Endodermal cell (in vitro differentiated cells): ENCODE results near the gene ENKUR. TPM values are rescaled to one million over a fixed set of nuclear protein-coding genes. Genes with fewer than 3 reads are reported as not detected.

Source experiments
- DNase-seq: peaks from one replicate; pipeline ENCODE4 v3.0.0-alpha.2; 2017
- H3K27ac ChIP-seq: 2 replicates; pipeline ENCODE4 v1.5.1; 2013; ENCODE audit warnings: mild to moderate bottlenecking, low read depth, low read length, moderate library complexity
- H3K27me3 ChIP-seq: 2 replicates; pipeline ENCODE4 v1.6.1; 2013; ENCODE audit warnings: mild to moderate bottlenecking, low read length, moderate library complexity; ENCODE audit not compliant: insufficient read depth, control insufficient read depth, poor library complexity, severe bottlenecking
- H3K36me3 ChIP-seq: 2 replicates; pipeline ENCODE4 v1.7.0; 2013; ENCODE audit warnings: mild to moderate bottlenecking, low read length, moderate library complexity; ENCODE audit not compliant: control insufficient read depth, insufficient read depth
- H3K4me1 ChIP-seq: one replicate; pipeline ENCODE4 v1.7.0; 2013; ENCODE audit warnings: low read length; ENCODE audit not compliant: control insufficient read depth, insufficient read depth
- H3K4me3 ChIP-seq: 2 replicates; pipeline ENCODE4 v1.5.1; 2013; ENCODE audit warnings: mild to moderate bottlenecking, low read length, moderate library complexity
- H3K9ac ChIP-seq: 2 replicates; pipeline ENCODE4 v1.6.1; 2013; ENCODE audit warnings: mild to moderate bottlenecking, low read length, moderate library complexity; ENCODE audit not compliant: poor library complexity, severe bottlenecking; ENCODE audit errors: extremely low read depth
- H3K9me3 ChIP-seq: 2 replicates; pipeline ENCODE4 v1.6.1; 2013; ENCODE audit warnings: mild to moderate bottlenecking, low read length, moderate library complexity; ENCODE audit not compliant: control insufficient read depth
- H3K27ac Mint-ChIP-seq: 2 replicates; pipeline ENCODE4 v1.8.0; 2020; ENCODE audit warnings: mixed read lengths
- H3K27me3 Mint-ChIP-seq: 2 replicates; pipeline ENCODE4 v1.8.0; 2021; ENCODE audit warnings: mild to moderate bottlenecking, mixed read lengths; ENCODE audit not compliant: insufficient read depth
- H3K36me3 Mint-ChIP-seq: 2 replicates; pipeline ENCODE4 v1.8.0; 2020; ENCODE audit warnings: low read depth, mixed read lengths
- H3K4me1 Mint-ChIP-seq: 2 replicates; pipeline ENCODE4 v1.8.0; 2020; ENCODE audit warnings: mixed read lengths
- H3K4me3 Mint-ChIP-seq: 2 replicates; pipeline ENCODE4 v1.8.0; 2020; ENCODE audit warnings: mild to moderate bottlenecking, moderate library complexity, mixed read lengths
- H3K9me3 Mint-ChIP-seq: 2 replicates; pipeline ENCODE4 v1.8.0; 2020; ENCODE audit warnings: mild to moderate bottlenecking, mixed read lengths
- WGBS, 2 experiments: methylation state at CpG; one replicate each; pipeline versions ENCODE4 v1.1.5 to v1.1.7; 2013; ENCODE audit warnings: missing lambda C conversion rate in 2 of 2, mixed read lengths in 1 of 2; ENCODE audit not compliant: insufficient coverage in 1 of 2, insufficient read length in 1 of 2; 5-methylcytosine and 5-hydroxymethylcytosine counted together
- total RNA-seq, 2 donors: library from RNA; stranded (reverse); fragmentation: NEBNext Ultra II Directional in 1 of 2; extraction: Animal tissue kit (Norgen Biotek cat#: 25700) in 1 of 2; gene quantifications; 2 replicates in 1 of 2; 3 replicates in 1 of 2; pipeline ENCODE4 v1.2.1, GENCODE V29; 2021
- TF ChIP-seq, protein P1 (sequence below): fragments of 200-600 bp; sonication (generic); conservative IDR thresholded peaks from 2 replicates; pipeline ENCODE4 v1.5.0; 2021; ENCODE audit warnings: antibody characterized with exemption, mild to moderate bottlenecking

The ENKUR gene
- total RNA-seq, 2 donors from 2014 or later: not detected

DNA sequence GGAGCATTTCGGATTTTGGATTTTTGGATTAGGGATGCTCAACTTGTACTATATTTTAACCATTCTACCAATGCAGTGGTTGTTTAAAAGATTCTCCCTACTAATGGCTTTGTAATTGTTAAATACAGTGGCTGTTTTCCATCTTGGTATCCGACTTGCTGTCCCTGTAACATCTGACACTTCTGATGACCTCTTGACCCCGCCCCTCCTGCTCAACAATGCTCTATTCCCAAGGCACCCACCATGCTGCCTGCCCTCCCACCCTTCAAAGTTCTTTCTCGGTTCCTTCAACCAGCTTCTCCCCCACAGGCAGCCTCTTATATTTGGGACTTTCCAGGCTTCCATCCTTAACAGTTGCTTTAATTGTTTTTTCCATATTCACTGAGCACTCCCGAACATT, 65.5 kb downstream of the ENKUR start:
- no peak overlapping the region for H3K9ac ChIP-seq
- Mint-ChIP-seq H3K4me3 (no peak overlapping the region), H3K27ac (no peak overlapping the region), H3K36me3 (no peaks in the 10 kb centered on the region), H3K4me1 (peaks cover 43% of the 10 kb centered on the region), H3K27me3 (no peaks in the 10 kb centered on the region), H3K9me3 (no peaks in the 10 kb centered on the region)
- no peaks in the 10 kb centered on the region for H3K9me3 ChIP-seq
- TF ChIP-seq, protein P1, sequence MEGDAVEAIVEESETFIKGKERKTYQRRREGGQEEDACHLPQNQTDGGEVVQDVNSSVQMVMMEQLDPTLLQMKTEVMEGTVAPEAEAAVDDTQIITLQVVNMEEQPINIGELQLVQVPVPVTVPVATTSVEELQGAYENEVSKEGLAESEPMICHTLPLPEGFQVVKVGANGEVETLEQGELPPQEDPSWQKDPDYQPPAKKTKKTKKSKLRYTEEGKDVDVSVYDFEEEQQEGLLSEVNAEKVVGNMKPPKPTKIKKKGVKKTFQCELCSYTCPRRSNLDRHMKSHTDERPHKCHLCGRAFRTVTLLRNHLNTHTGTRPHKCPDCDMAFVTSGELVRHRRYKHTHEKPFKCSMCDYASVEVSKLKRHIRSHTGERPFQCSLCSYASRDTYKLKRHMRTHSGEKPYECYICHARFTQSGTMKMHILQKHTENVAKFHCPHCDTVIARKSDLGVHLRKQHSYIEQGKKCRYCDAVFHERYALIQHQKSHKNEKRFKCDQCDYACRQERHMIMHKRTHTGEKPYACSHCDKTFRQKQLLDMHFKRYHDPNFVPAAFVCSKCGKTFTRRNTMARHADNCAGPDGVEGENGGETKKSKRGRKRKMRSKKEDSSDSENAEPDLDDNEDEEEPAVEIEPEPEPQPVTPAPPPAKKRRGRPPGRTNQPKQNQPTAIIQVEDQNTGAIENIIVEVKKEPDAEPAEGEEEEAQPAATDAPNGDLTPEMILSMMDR: no peak
- 69 to 75% methylated on average over 4 to 5 of the region's 5 CpGs for WGBS, 2 experiments
- H3K27ac ChIP-seq: peak overlapping the region; percentile 96
- no peak overlapping the region for H3K4me3 ChIP-seq
- H3K4me1 ChIP-seq: peaks cover 7% of the 10 kb centered on the region
- no peaks in the 10 kb centered on the region for H3K27me3 ChIP-seq
- no peaks in the 10 kb centered on the region for H3K36me3 ChIP-seq
- DNase-seq: no peak

- WGBS, 2 experiments: 88 to 94% methylated on average over 2 to 3 of the region's 3 CpGs
- Mint-ChIP-seq H3K36me3 (no peaks in the 10 kb centered on the region), H3K9me3 (no peaks in the 10 kb centered on the region), H3K4me1 (peaks cover 46% of the 10 kb centered on the region), H3K27me3 (no peaks in the 10 kb centered on the region), H3K4me3 (no peak overlapping the region), H3K27ac (no peak overlapping the region)
- TF ChIP-seq, protein P1: no peak
- H3K9me3 ChIP-seq: no peaks in the 10 kb centered on the region
- no peaks in the 10 kb centered on the region for H3K27me3 ChIP-seq
- peaks cover 7% of the 10 kb centered on the region for H3K4me1 ChIP-seq
- no peak overlapping the region for H3K9ac ChIP-seq
- no peak for DNase-seq
- no peaks in the 10 kb centered on the region for H3K36me3 ChIP-seq
- H3K4me3 ChIP-seq: no peak overlapping the region
- H3K27ac ChIP-seq: no peak overlapping the region
Measured at GRCh38 chr10:24949616-24950015, 66.3 kb downstream of the ENKUR start.

DNA sequence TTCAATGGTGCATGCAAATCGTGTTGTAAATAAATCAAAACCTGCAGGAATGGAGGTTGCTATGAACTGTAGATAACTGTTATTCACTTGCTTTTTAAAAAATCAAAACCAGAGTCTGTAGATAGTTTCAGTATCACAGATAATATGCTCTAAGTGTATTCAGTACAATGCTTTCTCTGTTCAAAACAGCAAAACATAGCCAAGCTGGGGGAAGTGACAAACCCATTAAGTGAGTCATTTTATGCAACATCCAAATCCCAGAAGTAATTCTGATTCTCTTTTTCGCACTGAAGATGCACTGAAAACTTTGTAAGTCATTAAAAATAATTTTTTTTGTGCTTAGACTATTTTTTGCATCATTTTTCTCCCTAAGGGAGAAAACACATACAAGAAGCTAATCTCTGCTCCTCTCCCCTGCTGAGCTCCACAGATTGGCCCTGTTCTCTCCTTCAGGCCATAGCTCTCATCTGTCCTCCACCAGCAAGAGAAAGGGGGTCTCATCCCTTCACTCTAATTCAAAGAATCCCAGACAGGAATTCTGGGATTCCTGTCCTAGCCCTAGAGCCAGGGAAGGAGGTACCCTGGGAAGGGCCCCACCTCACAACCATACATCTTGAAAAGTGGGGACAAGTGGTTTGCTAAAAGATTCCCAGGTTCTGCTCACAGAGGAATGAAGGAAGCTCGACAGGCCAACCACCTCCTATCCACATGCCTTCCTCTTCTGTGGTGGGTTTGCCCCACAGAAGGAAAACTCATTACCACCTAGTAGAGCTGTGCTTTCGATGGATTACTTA, 68.5 kb downstream of the ENKUR start:
- no peaks in the 10 kb centered on the region for H3K36me3 ChIP-seq
- peaks cover 34% of the 10 kb centered on the region for H3K4me1 Mint-ChIP-seq
- H3K4me3 Mint-ChIP-seq: no peak overlapping the region
- no peaks in the 10 kb centered on the region for H3K27me3 ChIP-seq
- TF ChIP-seq, protein P1: no peak
- no peak overlapping the region for H3K27ac ChIP-seq
- no peak overlapping the region for H3K4me3 ChIP-seq
- no peaks in the 10 kb centered on the region for H3K36me3 Mint-ChIP-seq
- peak overlapping the region; percentile 69 for H3K27ac Mint-ChIP-seq
- H3K9ac ChIP-seq: no peak overlapping the region
- no peaks in the 10 kb centered on the region for H3K9me3 Mint-ChIP-seq
- 63 to 100% methylated on average over 1 to 4 of the region's 4 CpGs for WGBS, 2 experiments
- H3K4me1 ChIP-seq: peaks cover 7% of the 10 kb centered on the region
- no peaks in the 10 kb centered on the region for H3K9me3 ChIP-seq
- no peaks in the 10 kb centered on the region for H3K27me3 Mint-ChIP-seq
- DNase-seq: peak; percentile 55
